ENCODE measurements around the gene TMEM114.
"Not testable (repeated sequence)": the region's sequence is repeated elsewhere in the genome, so short reads cannot be mapped to it uniquely, and the experiment has no call there.

TMEM114 gene

DNA sequence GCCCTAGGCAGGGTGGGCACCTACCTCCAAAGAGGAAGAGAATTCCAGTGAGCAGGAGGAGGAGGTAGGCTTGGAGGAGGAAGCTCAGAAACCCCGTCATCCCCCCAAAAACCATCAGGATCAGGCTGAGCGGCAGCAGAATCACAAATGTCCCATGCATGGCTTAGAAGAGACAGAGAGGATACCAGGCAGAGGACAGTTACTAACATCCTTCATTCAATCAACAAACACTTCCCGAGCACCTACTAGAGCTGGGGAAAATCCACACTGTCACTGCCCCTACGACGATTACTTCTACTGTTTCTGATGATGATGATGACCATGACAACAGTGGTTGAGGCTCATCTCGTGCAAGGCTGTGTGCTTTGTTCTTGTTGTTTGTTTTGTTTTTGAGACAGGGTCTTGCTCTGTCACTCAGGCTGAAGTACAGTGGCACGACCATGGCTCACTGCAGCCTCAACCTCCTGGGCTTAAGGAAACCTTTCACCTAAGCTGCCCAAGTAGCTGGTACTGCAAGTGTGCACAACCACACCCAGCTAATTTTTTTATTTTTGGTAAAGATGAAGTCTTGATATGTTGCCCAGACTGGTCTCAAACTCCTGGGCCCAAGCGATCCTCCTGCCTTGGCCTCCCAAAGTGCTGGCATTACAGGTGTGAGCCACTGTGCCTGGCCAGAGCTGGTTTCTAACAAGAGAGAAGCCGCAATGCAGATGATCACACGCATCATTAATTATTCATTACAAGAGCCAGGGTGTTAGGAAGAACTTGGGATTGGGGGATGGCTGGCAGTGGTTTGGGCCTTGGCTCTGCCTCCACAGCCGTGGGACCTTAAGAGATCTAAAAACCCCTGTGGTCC is 18.0 kb downstream of the TMEM114 start:
- TF ChIP-seq, protein P1, sequence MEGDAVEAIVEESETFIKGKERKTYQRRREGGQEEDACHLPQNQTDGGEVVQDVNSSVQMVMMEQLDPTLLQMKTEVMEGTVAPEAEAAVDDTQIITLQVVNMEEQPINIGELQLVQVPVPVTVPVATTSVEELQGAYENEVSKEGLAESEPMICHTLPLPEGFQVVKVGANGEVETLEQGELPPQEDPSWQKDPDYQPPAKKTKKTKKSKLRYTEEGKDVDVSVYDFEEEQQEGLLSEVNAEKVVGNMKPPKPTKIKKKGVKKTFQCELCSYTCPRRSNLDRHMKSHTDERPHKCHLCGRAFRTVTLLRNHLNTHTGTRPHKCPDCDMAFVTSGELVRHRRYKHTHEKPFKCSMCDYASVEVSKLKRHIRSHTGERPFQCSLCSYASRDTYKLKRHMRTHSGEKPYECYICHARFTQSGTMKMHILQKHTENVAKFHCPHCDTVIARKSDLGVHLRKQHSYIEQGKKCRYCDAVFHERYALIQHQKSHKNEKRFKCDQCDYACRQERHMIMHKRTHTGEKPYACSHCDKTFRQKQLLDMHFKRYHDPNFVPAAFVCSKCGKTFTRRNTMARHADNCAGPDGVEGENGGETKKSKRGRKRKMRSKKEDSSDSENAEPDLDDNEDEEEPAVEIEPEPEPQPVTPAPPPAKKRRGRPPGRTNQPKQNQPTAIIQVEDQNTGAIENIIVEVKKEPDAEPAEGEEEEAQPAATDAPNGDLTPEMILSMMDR (IDR thresholded peaks at IDR 0.05; ENCODE audit: extremely low read depth, insufficient read depth, missing control alignments): no peak
- in situ Hi-C loops (cut with MboI; ENCODE audit: low pct_unique_long_range_greater_than_20kb, low sequenced_read_pairs, unreplicated experiment): loop anchor here (25.0 kb wide), 2 partner anchors 215 to 565 kb away; partner anchors contain the start of genes PMM2 and TMEM186
- DNase-seq (ENCODE audit: low spot score): no peak

DNA sequence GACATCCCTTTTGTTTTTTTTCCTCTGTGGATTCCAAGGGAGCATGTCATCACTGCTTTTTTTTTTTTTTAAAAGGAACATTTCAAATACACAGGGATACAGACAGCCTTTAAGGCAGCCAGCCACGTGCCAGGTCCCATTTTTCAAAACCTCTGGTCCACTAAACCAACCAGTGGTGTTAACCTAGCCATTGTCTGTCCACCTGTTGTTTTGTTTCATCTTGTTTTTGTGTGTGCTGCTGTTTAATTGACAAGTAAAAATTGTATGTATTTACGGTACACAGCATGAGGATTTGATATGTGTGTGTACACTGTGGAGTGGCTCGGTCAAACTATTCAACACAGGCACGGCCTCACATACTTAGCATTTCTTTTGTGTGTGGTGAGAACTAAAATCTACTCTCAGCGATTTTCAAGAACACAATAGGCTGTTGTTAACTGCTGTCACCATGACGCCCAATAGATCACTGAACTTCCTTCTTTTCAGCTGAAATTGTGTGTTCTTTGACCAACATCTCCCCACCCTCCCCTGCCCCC is 19.2 kb downstream of the TMEM114 start:
- TF ChIP-seq, protein P1 (IDR thresholded peaks at IDR 0.05; ENCODE audit: extremely low read depth, insufficient read depth, missing control alignments): no peak
- in situ Hi-C loops (cut with MboI; ENCODE audit: low pct_unique_long_range_greater_than_20kb, low sequenced_read_pairs, unreplicated experiment): loop anchor here (25.0 kb wide), 2 partner anchors 216 to 566 kb away; partner anchors contain the start of genes PMM2 and TMEM186
- no peak for DNase-seq (ENCODE audit: low spot score)

DNA sequence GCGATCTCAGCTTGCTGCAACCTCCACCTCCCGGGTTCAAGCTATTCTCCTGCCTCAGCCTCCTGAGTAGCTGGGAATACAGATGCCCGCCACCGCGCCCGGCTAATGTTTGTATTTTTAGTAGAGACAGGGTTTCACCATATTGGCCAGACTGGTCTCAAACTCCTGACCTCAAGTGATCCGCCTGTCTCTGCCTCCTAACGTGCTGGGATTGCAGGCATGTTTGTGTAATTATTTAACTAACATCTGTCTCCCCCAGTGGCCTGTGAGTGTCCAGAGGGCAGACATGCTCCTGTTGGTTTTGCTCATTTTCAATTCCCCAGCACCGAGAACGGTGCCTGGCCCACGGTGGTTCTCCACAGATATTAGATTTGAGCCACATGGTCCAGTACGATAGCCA is 19.9 kb downstream of the TMEM114 start:
- DNase-seq (ENCODE audit: low spot score): not testable (repeated sequence)
- in situ Hi-C loops (cut with MboI; ENCODE audit: low pct_unique_long_range_greater_than_20kb, low sequenced_read_pairs, unreplicated experiment): loop anchor here (25.0 kb wide), 2 partner anchors 217 to 567 kb away; partner anchors contain the start of genes PMM2 and TMEM186

DNA sequence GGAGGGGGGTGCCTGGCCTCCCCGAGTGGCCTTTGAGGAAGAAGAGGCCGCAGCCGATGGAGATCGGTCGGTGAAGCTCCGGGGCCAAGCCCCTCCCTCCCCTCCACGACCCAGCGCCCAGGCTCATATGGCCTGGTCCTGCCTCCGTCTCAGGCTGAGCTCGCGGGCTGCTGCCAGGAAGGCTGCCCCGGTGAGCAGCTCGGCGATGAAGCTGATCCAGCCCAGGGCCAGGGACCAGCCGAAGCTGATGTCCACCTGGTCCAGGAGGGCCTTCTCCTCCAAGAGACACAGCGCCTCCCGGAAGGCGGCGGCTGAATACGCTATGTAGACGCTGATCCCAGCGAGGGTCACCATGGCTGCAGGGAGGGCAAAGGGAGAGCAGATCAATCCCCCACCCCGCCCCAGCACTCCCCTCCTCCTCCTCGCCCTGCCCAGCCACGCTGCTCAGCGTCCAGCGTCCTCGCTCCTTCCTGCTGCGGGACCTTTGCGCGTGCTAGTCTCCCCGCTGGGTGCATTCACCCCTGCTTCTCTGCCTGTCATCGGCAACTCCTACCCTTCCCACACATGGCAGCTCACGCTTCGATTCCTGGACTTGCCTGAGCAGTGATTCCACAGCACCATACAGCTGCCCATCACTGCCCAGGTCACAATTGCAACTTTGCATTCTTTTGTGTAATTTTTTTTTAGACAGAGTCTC is 20.5 kb downstream of the TMEM114 start:
- no peak for DNase-seq (ENCODE audit: low spot score)
- TF ChIP-seq, protein P1 (IDR thresholded peaks at IDR 0.05; ENCODE audit: extremely low read depth, insufficient read depth, missing control alignments): no peak
- in situ Hi-C loops (cut with MboI; ENCODE audit: low pct_unique_long_range_greater_than_20kb, low sequenced_read_pairs, unreplicated experiment): loop anchor here (25.0 kb wide), 2 partner anchors 218 to 568 kb away; partner anchors contain the start of genes PMM2 and TMEM186

DNA sequence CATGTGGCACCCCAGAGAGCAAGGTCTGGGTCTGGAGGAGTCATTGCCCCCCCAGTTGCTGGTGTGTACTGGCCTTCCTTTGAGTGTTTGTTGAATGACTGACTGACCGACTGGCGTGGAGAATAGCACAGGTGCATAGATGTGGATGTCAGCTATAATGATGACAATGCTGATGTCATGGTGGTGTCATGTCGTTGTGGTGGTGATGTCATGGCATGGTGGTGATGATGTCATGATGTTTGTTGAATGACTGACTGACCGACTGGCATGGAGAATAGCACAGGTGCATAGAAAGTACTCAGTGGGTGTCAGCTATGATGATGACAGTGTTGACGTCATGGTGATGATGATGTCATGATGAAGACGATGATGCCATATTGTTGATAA is 22.1 kb downstream of the TMEM114 start:
- no peak for DNase-seq (ENCODE audit: low spot score)
- TF ChIP-seq, protein P1 (IDR thresholded peaks at IDR 0.05; ENCODE audit: extremely low read depth, insufficient read depth, missing control alignments): no peak
- in situ Hi-C loops (cut with MboI; ENCODE audit: low pct_unique_long_range_greater_than_20kb, low sequenced_read_pairs, unreplicated experiment): loop anchor here (25.0 kb wide), 2 partner anchors 219 to 569 kb away; partner anchors contain the start of genes PMM2 and TMEM186

DNA sequence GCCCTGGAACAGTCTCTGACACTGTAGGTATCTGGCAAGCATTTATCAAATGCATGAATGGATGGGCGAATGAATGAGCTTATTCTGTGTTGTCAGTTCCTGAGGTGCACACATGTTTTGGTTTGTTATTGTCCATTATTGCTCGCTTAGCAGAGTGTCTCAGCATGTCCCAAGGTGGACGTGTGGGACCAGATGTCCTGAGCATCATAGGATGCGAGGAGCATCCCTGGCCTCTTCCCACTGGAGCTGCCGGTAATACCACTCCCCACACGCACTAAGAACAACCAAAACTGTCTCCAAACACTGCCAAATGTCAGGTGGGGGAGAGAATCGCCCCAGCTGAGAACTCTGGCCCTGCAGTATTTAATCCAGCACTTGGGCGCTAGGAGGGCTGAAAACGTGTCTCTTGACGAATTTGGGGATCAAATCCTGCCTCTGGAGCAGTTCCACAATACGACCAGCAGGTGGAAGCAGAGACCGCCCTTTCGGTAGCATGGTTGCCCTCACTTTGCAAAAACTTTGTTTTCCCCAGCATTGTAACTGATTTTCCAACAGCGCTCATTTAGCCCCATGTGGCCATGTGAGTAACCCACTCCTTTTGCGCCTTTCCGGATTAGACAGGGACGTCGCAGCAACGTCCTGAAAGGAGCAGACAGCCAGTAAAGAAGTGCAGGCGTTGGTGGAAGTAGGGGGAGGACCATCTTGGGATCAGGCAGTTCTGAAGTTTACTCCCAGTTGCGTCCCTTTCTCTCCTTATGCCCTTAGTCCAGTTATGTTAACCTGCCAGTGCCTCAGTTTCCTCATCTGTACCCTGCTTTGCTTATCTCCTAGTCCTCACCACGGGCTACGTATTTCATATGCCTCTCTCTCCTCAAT is 22.7 kb downstream of the TMEM114 start:
- TF ChIP-seq, protein P1 (IDR thresholded peaks at IDR 0.05; ENCODE audit: extremely low read depth, insufficient read depth, missing control alignments): peak; percentile 91
- DNase-seq (ENCODE audit: low spot score): peak; percentile 83
- in situ Hi-C loops (cut with MboI; ENCODE audit: low pct_unique_long_range_greater_than_20kb, low sequenced_read_pairs, unreplicated experiment): loop anchor here (25.0 kb wide), 2 partner anchors 220 to 570 kb away; partner anchors contain the start of genes PMM2 and TMEM186

Measured in GM13977 (cell line).